Activated B cell treated with CpG ODN at 0.5 μM for 24 hours (primary cell): ENCODE data around the gene NAA25. TPM values are rescaled to one million over a fixed set of nuclear protein-coding genes. Genes with fewer than 3 reads are reported as not detected.

Source experiments
- ATAC-seq: fragments of 200-7000 bp; cut with Tn5 transposase; one replicate; pipeline ENCODE4 v1.10.0; 2021; ENCODE audit warnings: low read depth, mild to moderate bottlenecking, moderate library complexity
- CTCF ChIA-PET: fragments of 350-600 bp; sonication (Branson Sonifier 250); formaldehyde crosslinking; loops from one replicate; lab custom pipeline; 2021; ENCODE audit warnings: antibody characterized with exemption; lab: Charles Lee
- POLR2A ChIA-PET: fragments of 350-600 bp; sonication (Branson Sonifier 250); formaldehyde crosslinking; loops from one replicate; lab custom pipeline; 2021; ENCODE audit warnings: antibody characterized with exemption; lab: Charles Lee
- DNase-seq: peaks from one replicate; pipeline ENCODE4 v3.0.0; 2022
- H3K27ac Mint-ChIP-seq: one replicate; pipeline ENCODE4 v1.8.0; 2020; ENCODE audit warnings: mixed read lengths
- H3K27me3 Mint-ChIP-seq: one replicate; pipeline ENCODE4 v1.8.0; 2021; ENCODE audit warnings: mixed read lengths
- H3K36me3 Mint-ChIP-seq: one replicate; pipeline ENCODE4 v1.8.0; 2021; ENCODE audit warnings: low read depth, mixed read lengths
- H3K4me1 Mint-ChIP-seq: one replicate; pipeline ENCODE4 v1.8.0; 2021; ENCODE audit warnings: mixed read lengths
- H3K4me3 Mint-ChIP-seq: one replicate; pipeline ENCODE4 v1.8.0; 2020; ENCODE audit warnings: mild to moderate bottlenecking, mixed read lengths
- H3K9me3 Mint-ChIP-seq: one replicate; pipeline ENCODE4 v1.8.0; 2020; ENCODE audit warnings: mixed read lengths
- CTCF ChIP-seq: fragments of 200-600 bp; IDR thresholded peaks from one replicate; pipeline ENCODE4 v1.8.0; 2022; ENCODE audit warnings: antibody characterized with exemption, mild to moderate bottlenecking
- intact Hi-C: fragments of 100-400 bp; cut with micrococcal nuclease; formaldehyde crosslinking; loops from one replicate; pipeline ENCODE4 v1.15.1; 2024
- total RNA-seq: library from RNA; stranded (reverse); gene quantifications from 2 replicates; pipeline ENCODE4 v1.2.3, GENCODE V29; 2022

Gene NAA25
- total RNA-seq, 1 donor from 2014 or later: 52.7 TPM

GRCh38 chr12:111992464-111992863, 116.1 kb downstream of the NAA25 start:
- H3K4me3 Mint-ChIP-seq: peak overlapping the region; percentile 35
- no peak for TF ChIP-seq CTCF
- H3K36me3 Mint-ChIP-seq: peaks cover 7% of the 10 kb centered on the region
- H3K4me1 Mint-ChIP-seq: peaks cover 46% of the 10 kb centered on the region
- peaks cover 12% of the 10 kb centered on the region for H3K27me3 Mint-ChIP-seq
- H3K27ac Mint-ChIP-seq: no peak overlapping the region
- ChIA-PET POLR2A (interaction anchor here (0.6 to 4.0 kb wide), 2 partner anchors 16 to 21 kb away, joined by 4 to 52 read pairs; partner anchors contain the start of genes ERP29 and TMEM116), CTCF (no interaction called here)
- ATAC-seq: no peak
- no peaks in the 10 kb centered on the region for H3K9me3 Mint-ChIP-seq
- intact Hi-C loops: loop anchor here (5.0 kb wide), 1 partner anchor 45 kb away; no protein-coding TSS in a partner anchor
- no peak for DNase-seq

GRCh38 chr12:111991946-111992345, 116.6 kb downstream of the NAA25 start:
- Mint-ChIP-seq H3K9me3 (no peaks in the 10 kb centered on the region), H3K27me3 (peaks cover 11% of the 10 kb centered on the region), H3K4me3 (peak overlapping the region; percentile 35), H3K36me3 (peaks cover 7% of the 10 kb centered on the region), H3K4me1 (peaks cover 46% of the 10 kb centered on the region), H3K27ac (no peak overlapping the region)
- ChIA-PET CTCF (no interaction called here), POLR2A (interaction anchor here (0.6 kb wide), 1 partner anchor 10 kb away, joined by 4 read pairs; no protein-coding TSS in a partner anchor)
- intact Hi-C loops: loop anchor here (5.0 kb wide), 1 partner anchor 45 kb away; no protein-coding TSS in a partner anchor
- DNase-seq (no peak), ATAC-seq (peak; percentile 28)
- no peak for TF ChIP-seq CTCF

GRCh38 chr12:111991535-111991934, 117.0 kb downstream of the NAA25 start:
- intact Hi-C loops: loop anchor here (5.0 kb wide), 1 partner anchor 44 kb away; no protein-coding TSS in a partner anchor
- Mint-ChIP-seq H3K9me3 (no peaks in the 10 kb centered on the region), H3K27ac (no peak overlapping the region), H3K4me3 (no peak overlapping the region), H3K4me1 (peaks cover 46% of the 10 kb centered on the region), H3K27me3 (peaks cover 9% of the 10 kb centered on the region), H3K36me3 (peaks cover 7% of the 10 kb centered on the region)
- DNase-seq (no peak), ATAC-seq (no peak)
- ChIA-PET CTCF (no interaction called here), POLR2A (interaction anchor here (0.6 to 0.7 kb wide), 2 partner anchors 11 to 23 kb away, joined by 4 to 6 read pairs; no protein-coding TSS in a partner anchor)
- TF ChIP-seq CTCF: no peak

- POLR2A ChIA-PET: no interaction called here
- no peak overlapping the region for H3K4me3 Mint-ChIP-seq
Observed at GRCh38 chr12:111984820-111985219, 123.8 kb downstream of the NAA25 start.

GRCh38 chr12:111981987-111982386, 126.6 kb downstream of the NAA25 start:
- CTCF ChIA-PET: no interaction called here
- no peak overlapping the region for H3K4me3 Mint-ChIP-seq
- H3K36me3 Mint-ChIP-seq: peaks cover 8% of the 10 kb centered on the region
- no peak for DNase-seq
- H3K27ac Mint-ChIP-seq: no peak overlapping the region
- TF ChIP-seq CTCF: no peak
- no peaks in the 10 kb centered on the region for H3K4me1 Mint-ChIP-seq
- no peaks in the 10 kb centered on the region for H3K27me3 Mint-ChIP-seq
- POLR2A ChIA-PET: no interaction called here
- no peaks in the 10 kb centered on the region for H3K9me3 Mint-ChIP-seq
- no peak for ATAC-seq
- intact Hi-C loops: no loop called here

More at GRCh38 chr12:111984820-111985219, 123.8 kb downstream of the NAA25 start:
- intact Hi-C loops: no loop called here
- Mint-ChIP-seq H3K27me3 (peaks cover 2% of the 10 kb centered on the region), H3K4me1 (no peaks in the 10 kb centered on the region), H3K36me3 (peaks cover 7% of the 10 kb centered on the region), H3K27ac (no peak overlapping the region), H3K9me3 (no peaks in the 10 kb centered on the region)
- CTCF ChIA-PET: no interaction called here
- DNase-seq (no peak), ATAC-seq (no peak)
- TF ChIP-seq CTCF: no peak
